ENCODE data around the gene TDP2. TPM values are rescaled to one million over a fixed set of nuclear protein-coding genes. Genes with fewer than 3 reads are reported as not detected.
A peak's percentile ranks its signal among the peaks of the same experiment; 100 is the strongest.

The TDP2 gene
- total RNA-seq, 2 experiments from 2014 or later = 63.9 to 64.6 TPM

GRCh38 chr6:24666097-24666640 is 530 bp downstream of the TDP2 start:
- Histone ChIP-seq H3K27me3 (ENCODE audit: control insufficient read depth in 1 of 2, insufficient read depth in 2 of 2, low read length in 2 of 2) (no peaks in the 10 kb centered on the region), H3K27ac (ENCODE audit: low read depth in 1 of 2, low read length in 2 of 2) (peak overlapping the region; percentile 78 to 82), H3K36me3 (ENCODE audit: insufficient read depth, low read length) (peaks cover 31% of the 10 kb centered on the region), H3K4me1 (ENCODE audit: insufficient read depth, low read length) (peaks cover 33% of the 10 kb centered on the region), H3K9me3 (ENCODE audit: control insufficient read depth in 1 of 2, insufficient read depth in 1 of 2, low read length in 2 of 2) (no peaks in the 10 kb centered on the region), H3K4me3 (ENCODE audit: low read length) (peak overlapping the region; percentile 96)
- no peaks in the 10 kb centered on the region for H3K27me3 Mint-ChIP-seq
- peak overlapping the region; percentile 100 for H3K4me3 Mint-ChIP-seq
- ATAC-seq (ENCODE audit: poor library complexity) (peak; percentile 27), DNase-seq (peak in 7 of 14 experiments; percentile 16 to 57 (median 36))
- TF ChIP-seq CTCF (IDR thresholded peaks at IDR 0.05) = no peak
- no peaks in the 10 kb centered on the region for H3K9me3 Mint-ChIP-seq
- intact Hi-C loops (cut with DNase I, micrococcal nuclease) = loop anchor here (1.0 to 5.0 kb wide), 3 partner anchors 19 to 106 kb away; partner anchors contain the start of genes C6orf62 (in 1 of the 2), GMNN (in 1 of the 2) and KIAA0319 (in 1 of the 2)
- ChIA-PET POLR2A (interaction anchor here (0.8 to 3.5 kb wide), 16 partner anchors 11 to 1354 kb away, joined by 3 to 42 read pairs (median 6); partner anchors contain the start of genes ALDH5A1, C6orf62, GMNN and KIAA0319), CTCF (interaction anchor here (0.5 to 4.8 kb wide), 20 partner anchors 10 to 171 kb away, joined by 3 to 21 read pairs (median 4); partner anchors contain the start of genes ALDH5A1, C6orf62 and KIAA0319)
- peaks cover 50% of the 10 kb centered on the region for H3K4me1 Mint-ChIP-seq (ENCODE audit: low read depth)
- H3K36me3 Mint-ChIP-seq (ENCODE audit: low read depth) = peaks cover 78% of the 10 kb centered on the region
- peak overlapping the region; percentile 97 for H3K27ac Mint-ChIP-seq

- peak overlapping the region; percentile 97 for H3K27ac Mint-ChIP-seq
- Histone ChIP-seq H3K27ac (ENCODE audit: low read depth in 1 of 2, low read length in 2 of 2) (no peak overlapping the region), H3K4me3 (ENCODE audit: low read length) (no peak overlapping the region), H3K36me3 (ENCODE audit: insufficient read depth, low read length) (peaks cover 36% of the 10 kb centered on the region), H3K4me1 (ENCODE audit: insufficient read depth, low read length) (peaks cover 33% of the 10 kb centered on the region), H3K27me3 (ENCODE audit: control insufficient read depth in 1 of 2, insufficient read depth in 2 of 2, low read length in 2 of 2) (no peaks in the 10 kb centered on the region), H3K9me3 (ENCODE audit: control insufficient read depth in 1 of 2, insufficient read depth in 1 of 2, low read length in 2 of 2) (no peaks in the 10 kb centered on the region)
- no peak for DNase-seq
- H3K9me3 Mint-ChIP-seq = no peaks in the 10 kb centered on the region
- ATAC-seq (ENCODE audit: poor library complexity) = no peak
- peaks cover 65% of the 10 kb centered on the region for H3K4me1 Mint-ChIP-seq (ENCODE audit: low read depth)
- H3K4me3 Mint-ChIP-seq = peak overlapping the region; percentile 100
- H3K36me3 Mint-ChIP-seq (ENCODE audit: low read depth) = peaks cover 73% of the 10 kb centered on the region
- no peak for TF ChIP-seq CTCF (IDR thresholded peaks at IDR 0.05)
- POLR2A ChIA-PET = interaction anchor here (0.5 to 3.5 kb wide), 2 partner anchors 54 to 79 kb away, joined by 3 to 42 read pairs; partner anchors contain the start of gene C6orf62
- H3K27me3 Mint-ChIP-seq = no peaks in the 10 kb centered on the region
- intact Hi-C loops (cut with DNase I, micrococcal nuclease) = loop anchor here in 1 of 2 experiments (5.0 kb wide), 1 partner anchor 167 kb away; no protein-coding TSS in a partner anchor
- CTCF ChIA-PET = interaction anchor here (1.2 to 4.8 kb wide), 2 partner anchors 81 to 83 kb away, joined by 3 to 21 read pairs; no protein-coding TSS in a partner anchor
Observed at GRCh38 chr6:24664046-24664987, 2.4 kb downstream of the TDP2 start.

GRCh38 chr6:24663189-24663588 is 3.5 kb downstream of the TDP2 start:
- ATAC-seq (ENCODE audit: poor library complexity) (no peak), DNase-seq (no peak)
- Histone ChIP-seq H3K27me3 (ENCODE audit: control insufficient read depth in 1 of 2, insufficient read depth in 2 of 2, low read length in 2 of 2) (no peaks in the 10 kb centered on the region), H3K4me1 (ENCODE audit: insufficient read depth, low read length) (peaks cover 31% of the 10 kb centered on the region), H3K27ac (ENCODE audit: low read depth in 1 of 2, low read length in 2 of 2) (no peak overlapping the region), H3K36me3 (ENCODE audit: insufficient read depth, low read length) (peaks cover 47% of the 10 kb centered on the region), H3K4me3 (ENCODE audit: low read length) (no peak overlapping the region), H3K9me3 (ENCODE audit: control insufficient read depth in 1 of 2, insufficient read depth in 1 of 2, low read length in 2 of 2) (no peaks in the 10 kb centered on the region)
- TF ChIP-seq CTCF (IDR thresholded peaks at IDR 0.05) = no peak
- intact Hi-C loops (cut with DNase I, micrococcal nuclease) = loop anchor here in 1 of 2 experiments (5.0 kb wide), 1 partner anchor 166 kb away; no protein-coding TSS in a partner anchor
- Mint-ChIP-seq H3K4me3 (no peak overlapping the region), H3K9me3 (no peaks in the 10 kb centered on the region), H3K4me1 (ENCODE audit: low read depth) (peaks cover 76% of the 10 kb centered on the region), H3K36me3 (ENCODE audit: low read depth) (peaks cover 81% of the 10 kb centered on the region), H3K27ac (no peak overlapping the region), H3K27me3 (no peaks in the 10 kb centered on the region)
- CTCF ChIA-PET = no interaction called here
- POLR2A ChIA-PET = no interaction called here

Data from CD4-positive, alpha-beta T cell (primary cell).